ENCODE measurements around the gene CYP1A2. TPM values are rescaled to one million over a fixed set of nuclear protein-coding genes. Genes with fewer than 3 reads are reported as not detected.
"Not testable (repeated sequence)": the region's sequence is repeated elsewhere in the genome, so short reads cannot be mapped to it uniquely, and the experiment has no call there.

The CYP1A2 gene
- total RNA-seq, 2 donors from 2014 or later = not detected

DNA sequence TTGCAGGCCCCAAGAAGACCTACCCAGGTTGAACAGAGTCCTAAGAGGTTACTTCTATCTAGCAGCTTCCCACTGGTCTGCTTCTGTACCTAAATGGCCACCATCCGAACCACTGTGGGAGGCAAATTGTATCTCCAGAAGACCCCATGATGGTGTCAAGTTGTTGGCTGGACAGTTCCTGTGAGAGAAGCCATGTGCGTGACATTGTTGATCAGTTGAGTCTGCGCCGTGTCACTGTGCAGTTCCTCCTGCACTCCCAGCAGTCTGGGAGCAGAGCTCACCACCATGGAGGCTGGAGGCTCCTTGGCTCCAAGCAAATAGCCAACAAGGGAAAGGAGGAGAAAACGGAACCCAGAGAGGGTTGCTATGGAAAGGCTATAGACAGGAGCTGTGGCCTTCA lies 15.8 kb upstream of the CYP1A2 start:
- intact Hi-C loops (cut with DNase I) = no loop called here
- no peak for DNase-seq (ENCODE audit: low spot score)

DNA sequence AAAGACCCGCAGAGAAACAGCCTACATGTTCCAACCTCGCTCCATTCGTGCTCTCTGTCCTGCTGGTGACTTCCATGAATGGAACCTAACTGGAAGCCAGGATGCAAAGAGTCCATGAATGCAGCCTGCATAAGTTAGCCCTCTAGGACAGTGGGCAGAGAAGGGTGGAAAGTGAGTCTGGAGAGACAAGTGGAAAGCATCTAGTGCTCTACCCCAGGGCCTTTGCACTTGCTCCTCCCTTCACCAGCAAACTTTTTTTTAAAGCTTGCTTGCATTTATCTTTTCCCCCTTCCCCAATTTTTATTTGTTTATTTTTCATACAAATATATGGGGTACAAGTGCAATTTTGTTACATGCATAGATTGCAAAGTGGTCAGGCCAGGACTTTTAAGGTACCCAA lies 15.4 kb upstream of the CYP1A2 start:
- intact Hi-C loops (cut with DNase I) = no loop called here
- peak; percentile 45 for DNase-seq (ENCODE audit: low spot score)

- no peak for DNase-seq (ENCODE audit: low spot score)
- intact Hi-C loops (cut with DNase I) = no loop called here
Measured at GRCh38 chr15:74735305-74735704, 13.3 kb upstream of the CYP1A2 start.

DNA sequence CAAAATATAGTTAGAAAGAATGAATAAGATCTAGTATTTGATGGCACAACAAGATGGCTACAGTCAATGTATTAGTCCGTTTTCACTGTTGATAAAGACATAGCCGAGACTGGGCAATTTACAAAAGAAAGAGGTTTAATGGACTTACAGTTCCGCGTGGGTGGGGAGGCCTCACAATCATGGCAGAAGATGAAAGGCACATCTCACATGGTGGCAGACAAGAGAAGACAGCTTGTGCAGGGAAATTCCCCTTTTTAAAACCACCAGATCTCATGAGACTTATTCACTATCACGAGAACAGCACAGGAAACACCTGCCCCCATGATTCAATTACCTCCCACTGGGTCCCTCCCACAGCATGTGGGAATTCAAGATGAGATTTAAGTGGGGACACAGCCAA lies 10.4 kb upstream of the CYP1A2 start:
- intact Hi-C loops (cut with DNase I); DNase-seq (ENCODE audit: low spot score): not testable (repeated sequence)

- intact Hi-C loops (cut with DNase I) = no loop called here
- no peak for DNase-seq (ENCODE audit: low spot score)
Measured at GRCh38 chr15:74742422-74742821, 6.2 kb upstream of the CYP1A2 start.

- DNase-seq (ENCODE audit: low spot score) = no peak
- intact Hi-C loops (cut with DNase I) = no loop called here
Measured at GRCh38 chr15:74746389-74746788, 2.3 kb upstream of the CYP1A2 start.

DNA sequence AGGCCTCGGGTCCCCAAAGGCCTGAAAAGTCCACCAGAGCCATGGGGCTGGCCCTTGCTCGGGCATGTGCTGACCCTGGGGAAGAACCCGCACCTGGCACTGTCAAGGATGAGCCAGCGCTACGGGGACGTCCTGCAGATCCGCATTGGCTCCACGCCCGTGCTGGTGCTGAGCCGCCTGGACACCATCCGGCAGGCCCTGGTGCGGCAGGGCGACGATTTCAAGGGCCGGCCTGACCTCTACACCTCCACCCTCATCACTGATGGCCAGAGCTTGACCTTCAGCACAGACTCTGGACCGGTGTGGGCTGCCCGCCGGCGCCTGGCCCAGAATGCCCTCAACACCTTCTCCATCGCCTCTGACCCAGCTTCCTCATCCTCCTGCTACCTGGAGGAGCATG lies 1.2 kb downstream of the CYP1A2 start:
- intact Hi-C loops (cut with DNase I) = loop anchor here in 1 of 2 donors (5.0 kb wide), 1 partner anchor 113 kb away; no protein-coding TSS in a partner anchor
- no peak for DNase-seq (ENCODE audit: low spot score)

- no peak for DNase-seq (ENCODE audit: low spot score)
- intact Hi-C loops (cut with DNase I) = loop anchor here in 1 of 2 donors (5.0 kb wide), 1 partner anchor 113 kb away; no protein-coding TSS in a partner anchor
Measured at GRCh38 chr15:74750751-74751150, 2.1 kb downstream of the CYP1A2 start.

GRCh38 chr15:74752011-74752410 lies 3.4 kb downstream of the CYP1A2 start:
- no peak for DNase-seq (ENCODE audit: low spot score)
- intact Hi-C loops (cut with DNase I) = loop anchor here in 1 of 2 donors (5.0 kb wide), 1 partner anchor 115 kb away; no protein-coding TSS in a partner anchor

GRCh38 chr15:74752531-74752930 lies 3.9 kb downstream of the CYP1A2 start:
- intact Hi-C loops (cut with DNase I) = loop anchor here in 1 of 2 donors (5.0 kb wide), 1 partner anchor 115 kb away; no protein-coding TSS in a partner anchor
- no peak for DNase-seq (ENCODE audit: low spot score)

DNA sequence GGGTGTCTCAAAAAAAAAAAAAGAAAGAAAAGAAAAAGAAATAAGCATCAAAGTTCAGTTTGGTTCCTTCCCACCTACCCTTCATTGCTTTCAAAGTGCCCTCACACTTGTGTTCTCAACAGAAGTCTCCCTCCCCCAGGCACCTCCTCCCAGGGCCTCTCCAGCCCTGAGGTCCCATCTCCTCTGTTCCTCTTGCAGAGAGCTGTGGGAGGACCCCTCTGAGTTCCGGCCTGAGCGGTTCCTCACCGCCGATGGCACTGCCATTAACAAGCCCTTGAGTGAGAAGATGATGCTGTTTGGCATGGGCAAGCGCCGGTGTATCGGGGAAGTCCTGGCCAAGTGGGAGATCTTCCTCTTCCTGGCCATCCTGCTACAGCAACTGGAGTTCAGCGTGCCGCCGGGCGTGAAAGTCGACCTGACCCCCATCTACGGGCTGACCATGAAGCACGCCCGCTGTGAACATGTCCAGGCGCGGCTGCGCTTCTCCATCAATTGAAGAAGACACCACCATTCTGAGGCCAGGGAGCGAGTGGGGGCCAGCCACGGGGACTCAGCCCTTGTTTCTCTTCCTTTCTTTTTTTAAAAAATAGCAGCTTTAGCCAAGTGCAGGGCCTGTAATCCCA lies 6.1 kb downstream of the CYP1A2 start:
- intact Hi-C loops (cut with DNase I) = loop anchor here in 1 of 2 donors (5.0 kb wide), 1 partner anchor 117 kb away; no protein-coding TSS in a partner anchor
- no peak for DNase-seq (ENCODE audit: low spot score)

GRCh38 chr15:74758736-74759135 lies 10.1 kb downstream of the CYP1A2 start:
- no peak for DNase-seq (ENCODE audit: low spot score)
- intact Hi-C loops (cut with DNase I) = no loop called here

GRCh38 chr15:74762791-74763150 lies 14.1 kb downstream of the CYP1A2 start:
- intact Hi-C loops (cut with DNase I) = loop anchor here in 1 of 2 donors (10.0 kb wide), 1 partner anchor 388 kb away; no protein-coding TSS in a partner anchor
- no peak for DNase-seq (ENCODE audit: low spot score)

DNA sequence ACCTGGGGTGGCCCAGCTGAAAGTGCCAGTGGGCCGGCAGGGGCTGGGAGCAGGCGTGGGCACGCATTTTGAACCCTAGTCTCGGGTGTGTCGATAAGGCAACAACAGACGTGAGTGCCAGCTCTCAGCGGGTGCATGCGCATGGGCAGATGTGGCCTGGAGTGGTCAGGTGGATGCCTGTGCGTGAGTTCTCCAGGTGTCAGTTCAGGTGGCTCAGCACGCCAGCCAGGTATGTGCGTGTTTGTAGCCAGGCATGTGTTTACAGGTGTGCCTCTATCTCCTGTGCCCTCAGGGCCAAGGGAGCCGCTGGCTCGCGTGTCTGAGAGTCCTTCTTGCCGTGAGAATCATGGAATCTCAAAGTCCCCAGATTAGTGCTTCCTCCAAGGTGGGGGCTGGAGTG lies 14.8 kb downstream of the CYP1A2 start:
- intact Hi-C loops (cut with DNase I) = loop anchor here in 1 of 2 donors (10.0 kb wide), 1 partner anchor 389 kb away; no protein-coding TSS in a partner anchor

DNA sequence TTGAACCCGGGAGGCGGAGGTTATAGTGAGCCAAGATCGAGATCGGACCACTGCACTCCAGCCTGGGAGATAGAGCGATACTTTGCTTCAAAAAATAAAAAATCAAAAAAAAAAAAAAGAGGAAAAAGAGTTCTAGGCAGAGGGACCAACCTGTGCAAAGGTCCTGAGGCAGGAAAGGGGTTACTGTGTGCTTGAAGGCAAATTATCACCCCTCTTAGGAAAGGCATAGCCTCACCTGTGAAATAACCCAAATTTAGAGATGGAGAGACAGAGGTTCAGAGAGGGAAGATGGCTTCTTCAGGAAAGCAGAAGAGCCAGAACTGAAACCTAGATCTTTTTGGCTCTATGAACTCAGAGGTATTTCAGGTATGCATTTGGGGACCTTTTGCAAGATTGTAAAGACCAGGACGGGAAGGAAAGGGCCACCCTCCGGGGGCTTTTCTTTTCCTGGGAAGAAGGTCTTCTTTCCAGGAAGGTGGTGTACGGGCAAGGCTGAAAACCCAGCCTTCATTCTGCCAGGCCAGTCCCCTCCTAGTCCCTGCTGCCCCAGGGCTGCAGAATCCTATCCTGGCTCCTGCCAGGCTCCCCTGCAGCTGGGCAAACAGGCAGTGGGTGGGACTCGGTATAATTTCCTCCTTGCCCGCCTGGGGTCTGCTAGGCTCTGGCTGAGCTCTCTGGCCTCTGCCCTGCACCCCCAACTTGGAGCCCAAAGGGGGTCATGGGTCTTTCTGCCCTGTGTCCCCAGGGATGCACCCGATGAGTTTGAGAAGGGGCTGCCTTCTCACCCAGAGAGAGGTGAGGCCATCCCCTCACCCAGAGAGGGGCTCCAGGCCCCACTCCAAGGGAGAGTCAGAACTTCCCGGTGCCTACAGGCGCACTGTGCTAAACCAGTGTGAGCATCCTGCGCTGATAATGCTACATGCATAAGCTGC lies 18.8 kb downstream of the CYP1A2 start:
- intact Hi-C loops (cut with DNase I) = loop anchor here (2.0 to 10.0 kb wide), 4 partner anchors 133 to 395 kb away; no protein-coding TSS in a partner anchor
- no peak for DNase-seq (ENCODE audit: low spot score)

More for the DNA sequence above, 14.8 kb downstream of the CYP1A2 start:
- DNase-seq (ENCODE audit: low spot score) = no peak

- DNase-seq (ENCODE audit: low spot score) = no peak
Measured at GRCh38 chr15:74768099-74768770, 19.6 kb downstream of the CYP1A2 start.

DNA sequence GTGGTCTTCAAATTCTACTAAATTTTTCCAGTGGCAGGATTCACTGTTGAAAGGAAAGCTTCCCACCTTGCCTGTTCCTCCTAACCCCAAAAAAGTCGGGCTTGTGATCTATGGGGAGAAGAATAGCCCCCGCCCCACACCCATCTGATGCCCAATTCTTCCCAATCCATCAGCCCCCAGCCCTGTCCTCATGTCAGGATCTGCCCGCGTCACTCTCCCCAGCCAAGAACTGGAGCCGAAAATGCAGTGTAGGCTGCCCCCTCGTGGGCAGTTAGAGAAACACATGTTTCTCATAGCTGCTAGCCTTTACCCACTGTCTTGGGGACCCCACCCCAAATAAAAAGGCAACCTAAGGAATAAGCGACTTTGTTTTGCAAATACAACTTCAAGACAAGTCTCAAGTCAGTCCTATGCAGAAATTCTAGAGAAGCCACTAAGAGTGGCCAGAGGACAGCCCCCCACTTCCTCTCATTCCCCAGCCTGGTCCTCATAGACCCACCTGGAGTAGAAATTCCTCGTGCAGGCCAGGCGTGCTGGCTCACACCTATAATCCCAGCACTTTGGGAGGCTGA lies 20.2 kb downstream of the CYP1A2 start:
- DNase-seq (ENCODE audit: low spot score) = peak; percentile 89
- intact Hi-C loops (cut with DNase I) = loop anchor here (2.0 to 10.0 kb wide), 4 partner anchors 134 to 397 kb away; no protein-coding TSS in a partner anchor

More at GRCh38 chr15:74768099-74768770, 19.6 kb downstream of the CYP1A2 start:
- intact Hi-C loops (cut with DNase I) = loop anchor here (2.0 to 10.0 kb wide), 4 partner anchors 133 to 396 kb away; no protein-coding TSS in a partner anchor

DNA sequence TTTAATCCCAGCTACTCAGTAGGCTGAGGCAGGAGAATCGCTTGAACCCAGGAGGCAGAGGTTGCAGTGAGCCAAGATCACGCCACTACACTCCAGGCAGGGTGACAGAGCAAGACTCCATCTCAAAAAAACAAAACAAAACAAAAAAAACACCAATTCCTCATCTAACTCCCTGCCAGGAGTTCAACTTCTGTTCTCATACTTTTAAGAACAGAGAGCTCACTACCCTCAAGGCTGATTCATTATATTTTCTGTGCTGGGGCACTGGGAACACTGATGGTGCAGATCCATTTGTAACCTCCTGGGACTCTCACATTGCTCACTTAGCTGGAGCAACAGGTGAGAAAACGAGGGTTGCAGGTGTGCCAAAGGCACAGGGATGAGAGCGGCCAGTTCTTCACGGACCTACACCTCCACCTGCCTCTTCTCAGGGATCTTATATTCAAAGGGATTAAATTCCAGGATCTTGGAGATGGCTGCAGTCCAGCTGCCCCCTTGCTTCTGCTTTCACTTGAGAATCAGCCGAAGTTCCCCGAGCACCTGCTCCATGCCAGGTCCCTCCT lies 20.9 kb downstream of the CYP1A2 start:
- intact Hi-C loops (cut with DNase I) = loop anchor here (2.0 to 10.0 kb wide), 7 partner anchors 31 to 397 kb away; partner anchors contain the start of gene RPP25 (in 1 of the 2)
- no peak for DNase-seq (ENCODE audit: low spot score)

Data from posterior vena cava (tissue), 2 donors.